Measurements from ENCODE around the gene NBPF1.
"Not testable (repeated sequence)": the region's sequence is repeated elsewhere in the genome, so short reads cannot be mapped to it uniquely, and the experiment has no call there.

NBPF1 gene

DNA sequence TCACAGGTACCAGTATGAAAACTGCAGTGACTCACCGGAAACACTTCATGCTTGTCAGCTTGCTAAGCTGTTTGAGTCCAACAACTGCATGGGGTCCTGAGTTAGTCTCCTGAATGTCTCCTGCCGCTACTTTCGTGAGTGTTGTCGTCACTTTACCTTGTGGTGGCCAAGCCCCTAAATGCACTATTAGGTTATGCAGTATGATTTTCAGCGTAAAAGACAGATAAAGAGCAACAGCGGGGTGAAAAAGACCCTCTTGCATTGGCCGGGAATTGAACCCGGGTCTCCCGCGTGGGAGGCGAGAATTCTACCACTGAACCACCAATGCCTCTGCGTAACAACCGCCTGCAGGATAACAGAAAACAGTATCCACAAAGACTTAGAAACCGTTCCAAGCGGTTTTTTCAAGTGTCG is 67.7 kb downstream of the NBPF1 start:
- peak in 1 of 2 donors; percentile 34 for DNase-seq (ENCODE audit: low read depth in 2 of 2)

DNA sequence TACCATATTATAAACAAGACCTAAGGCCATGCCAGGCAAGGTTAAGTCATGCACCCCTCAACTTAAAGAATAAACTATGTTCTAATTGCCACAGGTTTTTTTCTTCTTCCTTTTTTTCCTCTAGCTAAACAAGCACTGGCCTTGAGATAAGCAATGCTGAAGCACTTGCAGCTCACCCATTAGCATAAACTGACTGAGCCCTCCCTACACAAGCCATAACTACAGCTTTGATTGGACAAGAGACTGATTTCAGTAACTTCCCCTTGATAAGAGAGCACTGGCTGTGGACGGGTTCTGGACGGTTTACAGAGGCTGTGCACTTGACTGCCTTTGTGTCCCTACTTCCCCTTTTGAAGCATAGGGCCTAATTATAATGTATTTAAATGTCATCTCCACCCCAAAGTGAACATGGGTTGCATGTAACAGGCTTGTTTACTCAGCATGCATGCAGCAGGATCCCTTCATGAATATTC is 72.9 kb downstream of the NBPF1 start:
- not testable (repeated sequence) for DNase-seq (ENCODE audit: low read depth in 2 of 2)

DNA sequence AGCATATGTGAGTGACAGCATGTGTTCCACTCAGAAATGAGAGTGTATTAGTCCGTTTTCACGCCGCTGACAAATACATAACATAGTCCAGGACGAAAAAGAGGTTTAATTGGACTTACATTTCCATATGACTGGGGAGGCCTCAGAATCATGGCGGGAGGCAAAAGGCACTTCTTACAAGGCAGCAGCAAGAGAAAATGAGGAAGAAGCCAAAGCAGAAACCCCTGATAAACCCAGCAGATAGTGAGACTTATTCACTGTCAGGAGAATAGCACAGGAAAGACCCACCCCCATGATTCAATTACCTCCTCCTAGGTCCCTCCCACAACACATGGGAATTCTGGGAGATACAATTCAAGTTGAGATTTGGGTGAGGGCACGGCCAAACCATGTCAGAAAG is 75.8 kb downstream of the NBPF1 start:
- not testable (repeated sequence) for DNase-seq (ENCODE audit: low read depth in 2 of 2)

DNA sequence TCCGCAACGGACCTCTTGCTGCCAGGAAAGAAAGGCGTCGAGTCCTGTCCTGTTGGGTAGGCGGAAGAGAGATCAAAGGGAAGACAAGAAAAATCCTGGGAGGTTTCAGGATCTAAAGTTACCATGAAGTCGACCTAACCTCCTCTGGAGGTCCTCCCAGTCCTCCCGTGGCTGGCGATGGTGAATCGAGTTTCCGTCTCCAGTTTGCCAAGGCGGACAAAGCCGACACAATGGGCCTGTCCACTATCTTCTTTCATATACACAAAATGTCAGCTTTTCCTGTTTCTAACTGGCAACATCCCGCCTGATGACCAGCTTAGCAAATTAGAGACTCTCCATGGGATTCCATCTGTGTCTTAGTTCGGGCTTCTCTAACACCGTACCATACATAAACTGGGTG is 76.6 kb downstream of the NBPF1 start:
- DNase-seq (ENCODE audit: low read depth in 2 of 2): not testable (repeated sequence)

GRCh38 chr1:16535898-16536297 is 77.5 kb downstream of the NBPF1 start:
- DNase-seq (ENCODE audit: low read depth in 2 of 2): not testable (repeated sequence)

DNA sequence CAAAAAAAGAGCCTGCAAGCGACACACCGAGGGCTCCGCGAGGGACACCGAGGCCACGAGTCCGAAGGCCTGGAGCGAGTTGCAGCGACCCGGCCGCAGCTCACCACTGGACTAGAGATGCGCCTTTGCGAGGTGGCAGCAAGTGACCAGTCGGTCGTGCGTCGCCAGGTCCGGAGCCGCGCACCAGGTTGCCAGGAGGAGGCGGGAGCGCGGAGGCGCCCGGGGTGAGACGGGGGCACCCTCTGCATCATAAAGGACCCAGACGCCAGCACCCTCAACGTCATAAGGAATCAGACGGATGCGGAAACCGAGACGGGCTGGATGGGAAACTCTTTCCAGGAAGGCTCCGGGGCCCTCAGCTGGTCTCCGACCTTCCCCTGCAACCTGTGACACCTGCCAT is 77.9 kb downstream of the NBPF1 start:
- DNase-seq (ENCODE audit: low read depth in 2 of 2): not testable (repeated sequence)

GRCh38 chr1:16534829-16535456 is 78.4 kb downstream of the NBPF1 start:
- peak; percentile 30 to 34 for DNase-seq (ENCODE audit: low read depth in 2 of 2)

- DNase-seq (ENCODE audit: low read depth in 2 of 2): not testable (repeated sequence)
Measured at GRCh38 chr1:16534239-16534828, 79.0 kb downstream of the NBPF1 start.

- DNase-seq (ENCODE audit: low read depth in 2 of 2): not testable (repeated sequence)
Measured at GRCh38 chr1:16532235-16532991, 81.0 kb downstream of the NBPF1 start.

DNA sequence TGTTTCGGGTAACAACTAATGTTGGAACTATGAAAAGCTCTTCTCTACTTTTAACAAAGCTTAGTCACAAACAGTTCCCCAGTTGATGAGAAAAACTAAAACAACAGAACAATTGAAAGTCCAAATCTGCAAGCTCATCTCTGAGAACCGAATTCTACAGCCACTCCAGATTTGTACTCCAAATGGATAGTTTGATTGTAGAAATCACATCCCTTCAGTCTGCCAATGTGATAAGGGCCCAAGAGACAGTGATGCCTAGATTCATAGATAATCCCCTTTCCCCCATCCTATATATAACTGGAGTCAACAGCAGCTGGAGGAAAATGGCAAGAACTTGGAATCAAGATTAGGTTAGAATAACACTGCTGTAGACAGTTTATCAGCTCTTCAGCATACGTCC is 85.0 kb downstream of the NBPF1 start:
- DNase-seq (ENCODE audit: low read depth in 2 of 2): not testable (repeated sequence)

DNA sequence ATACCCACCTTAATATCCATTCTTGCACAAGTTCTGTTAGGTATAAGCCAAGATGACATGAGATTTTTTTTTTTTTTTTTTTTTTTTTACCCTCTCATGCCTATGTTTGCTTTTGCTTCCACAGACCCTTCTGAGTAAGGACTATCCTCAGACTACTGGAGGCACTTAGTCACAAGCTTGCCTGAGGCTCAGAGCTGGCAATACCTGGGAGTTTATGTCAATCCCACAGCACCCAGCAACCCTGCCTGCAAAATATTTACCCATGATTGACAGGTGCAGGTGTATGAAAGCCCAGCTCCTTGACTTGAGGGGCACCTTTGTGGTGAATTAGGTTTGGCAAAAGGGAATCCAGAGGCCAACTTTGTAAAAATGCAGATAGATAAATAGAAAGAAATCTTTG is 87.6 kb downstream of the NBPF1 start:
- DNase-seq (ENCODE audit: low read depth in 2 of 2): not testable (repeated sequence)

- not testable (repeated sequence) for DNase-seq (ENCODE audit: low read depth in 2 of 2)
Measured at GRCh38 chr1:16521679-16522078, 91.7 kb downstream of the NBPF1 start.

DNA sequence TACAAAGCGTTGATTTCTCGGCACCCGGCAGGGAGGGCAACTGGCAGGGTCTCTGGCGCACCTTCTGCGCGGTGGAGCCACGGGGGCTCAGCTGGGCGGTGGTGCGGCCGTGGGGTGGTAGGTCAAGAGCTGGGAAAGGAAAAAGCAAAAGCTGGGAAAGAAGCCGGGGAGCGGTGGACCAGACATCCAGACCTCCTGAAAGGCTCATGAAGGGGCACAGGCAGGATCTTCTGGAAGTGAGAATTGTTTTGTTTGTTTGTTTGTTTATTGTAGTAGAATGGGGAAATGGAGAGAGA is 92.1 kb downstream of the NBPF1 start:
- no peak for DNase-seq (ENCODE audit: low read depth in 2 of 2)

- not testable (repeated sequence) for DNase-seq (ENCODE audit: low read depth in 2 of 2)
Measured at GRCh38 chr1:16520435-16521287, 92.7 kb downstream of the NBPF1 start.

DNA sequence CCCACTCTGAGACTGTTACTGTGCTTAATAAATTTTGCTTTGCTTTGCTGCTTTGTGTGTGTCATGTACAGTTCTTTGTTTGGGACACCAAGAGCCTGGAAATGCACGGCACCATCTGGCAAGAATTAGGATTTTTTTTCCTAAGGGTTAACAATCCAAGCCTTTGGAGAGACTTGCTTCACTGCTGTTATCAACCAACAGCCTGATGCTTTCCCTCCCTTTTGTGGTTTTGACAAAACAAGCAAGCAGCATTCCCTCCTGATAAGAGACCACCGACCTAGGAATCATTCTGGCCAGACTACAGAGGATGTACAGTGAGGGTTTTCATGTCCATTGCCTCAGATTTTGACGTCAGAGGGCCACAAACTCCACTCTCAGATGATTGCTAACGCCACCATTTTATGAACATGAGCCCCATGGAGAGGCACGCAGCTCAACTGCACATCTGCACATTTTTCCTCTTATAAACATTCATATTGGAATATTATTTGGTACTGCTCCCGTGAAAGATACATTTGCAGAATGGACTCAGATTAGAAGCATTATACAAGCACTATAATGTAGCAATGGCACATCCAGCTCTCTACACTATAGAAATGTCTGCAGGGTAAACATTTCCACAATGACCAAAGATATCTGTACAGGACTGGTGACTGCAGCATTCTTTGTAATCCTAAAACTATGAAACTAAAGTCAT is 94.0 kb downstream of the NBPF1 start:
- DNase-seq (ENCODE audit: low read depth in 2 of 2): not testable (repeated sequence)

DNA sequence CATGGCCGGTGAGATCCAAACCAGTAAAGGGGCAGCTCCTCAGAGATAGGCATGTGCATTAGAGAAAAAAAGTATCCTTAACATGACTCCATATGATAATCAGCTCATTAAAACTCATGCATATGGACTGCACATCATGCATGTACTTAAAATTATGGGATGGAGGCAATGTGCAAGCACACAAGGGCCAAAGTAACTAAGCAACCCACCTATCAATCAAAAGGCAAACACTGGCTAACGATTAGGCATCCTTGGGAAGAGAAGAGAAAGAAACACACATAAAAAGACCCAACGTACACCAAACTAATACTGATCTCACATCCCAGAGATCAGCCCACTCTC is 94.5 kb downstream of the NBPF1 start:
- not testable (repeated sequence) for DNase-seq (ENCODE audit: low read depth in 2 of 2)

GRCh38 chr1:16516694-16517410 is 96.5 kb downstream of the NBPF1 start:
- not testable (repeated sequence) for DNase-seq (ENCODE audit: low read depth in 2 of 2)

DNA sequence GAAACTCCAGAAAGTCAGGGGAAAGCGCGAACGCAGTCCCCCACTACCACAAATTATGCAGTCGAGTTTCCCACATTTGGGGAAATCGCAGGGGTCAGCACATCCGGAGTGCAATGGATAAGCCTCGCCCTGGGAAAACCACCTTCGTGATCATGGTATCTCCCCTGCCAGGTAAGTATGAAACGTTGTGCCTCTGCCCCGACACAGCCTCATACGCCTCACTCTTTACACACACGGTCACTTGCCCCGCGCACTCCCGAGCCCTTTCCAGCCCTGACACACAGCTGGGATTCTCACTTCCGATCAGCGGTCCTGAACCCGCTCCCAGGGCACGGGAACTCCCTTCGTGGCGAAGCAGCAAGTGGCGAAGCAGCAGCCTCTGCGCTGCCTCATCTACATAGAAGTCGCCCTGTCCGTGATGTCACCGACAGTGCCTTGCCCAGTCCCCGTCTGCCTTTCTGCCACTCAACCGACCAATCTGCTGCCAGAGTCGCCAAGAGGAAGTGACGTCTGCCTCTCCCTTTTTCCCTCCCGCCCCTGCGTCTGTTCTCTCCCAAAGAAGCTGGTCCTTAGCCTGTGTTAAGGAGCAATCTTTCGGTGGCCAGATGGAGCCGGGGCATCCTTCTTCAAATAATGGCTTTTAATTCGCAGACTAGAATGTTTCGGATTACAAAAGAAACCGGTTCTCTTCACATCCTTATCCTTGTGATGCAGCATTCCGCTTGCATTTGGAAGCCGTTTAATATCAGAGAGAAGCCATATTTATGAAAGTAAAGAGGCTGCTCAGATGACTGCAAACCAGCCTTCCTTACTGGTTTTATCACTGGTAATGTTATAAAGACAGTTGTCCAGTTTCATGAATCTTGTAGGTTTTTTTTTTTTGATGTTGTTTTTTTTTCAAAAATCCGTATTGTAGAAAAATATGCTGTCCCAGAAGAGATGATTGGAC is 99.0 kb downstream of the NBPF1 start, which contains the start of gene RNU1-1:
Gene RNU1-1, minus strand, starts transcription at position 179 of the 949 bp plus-strand sequence.
- DNase-seq (ENCODE audit: low read depth in 2 of 2): peak; percentile 41 to 57

DNA sequence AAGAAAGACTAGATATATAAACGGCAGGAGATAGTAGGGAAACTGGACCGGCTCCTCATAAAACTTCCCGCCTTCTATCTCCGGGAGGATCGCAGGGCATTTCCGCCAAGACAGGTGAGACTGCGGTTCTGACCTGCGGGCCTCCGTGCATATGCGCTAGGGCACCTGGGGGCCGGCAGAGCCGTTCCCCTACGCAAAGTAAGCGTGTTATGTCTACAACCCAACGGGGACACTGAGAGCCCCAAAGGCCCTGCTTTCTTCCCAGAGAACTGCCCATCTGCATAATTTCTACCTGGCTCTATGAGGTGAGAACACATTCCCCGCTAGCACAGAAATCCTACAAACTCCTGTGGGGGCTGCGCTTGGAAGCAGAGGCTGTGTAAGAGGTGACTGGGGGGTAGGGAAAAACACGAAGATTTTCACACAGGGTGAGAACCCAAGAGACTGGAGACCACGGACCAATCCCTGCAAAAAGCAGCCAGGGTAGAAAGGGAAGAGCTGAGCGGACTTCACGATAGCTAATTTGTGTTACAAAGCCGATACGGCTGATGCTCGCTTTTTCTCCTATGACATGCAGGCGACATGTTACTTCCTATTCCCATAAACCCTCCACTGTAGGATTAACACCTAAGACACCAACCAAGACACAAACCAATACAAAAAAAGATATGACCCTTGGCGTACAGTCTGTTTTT is 99.8 kb downstream of the NBPF1 start:
- peak; percentile 38 to 73 for DNase-seq (ENCODE audit: low read depth in 2 of 2)

Measured in stimulated activated CD4-positive, alpha-beta T cell treated with anti-CD3 and anti-CD28 coated beads, Interleukin-15, amount 100 ng/mL, for 48 hours (primary cell).